ENCODE data around the gene CHAF1A.

CHAF1A gene

DNA sequence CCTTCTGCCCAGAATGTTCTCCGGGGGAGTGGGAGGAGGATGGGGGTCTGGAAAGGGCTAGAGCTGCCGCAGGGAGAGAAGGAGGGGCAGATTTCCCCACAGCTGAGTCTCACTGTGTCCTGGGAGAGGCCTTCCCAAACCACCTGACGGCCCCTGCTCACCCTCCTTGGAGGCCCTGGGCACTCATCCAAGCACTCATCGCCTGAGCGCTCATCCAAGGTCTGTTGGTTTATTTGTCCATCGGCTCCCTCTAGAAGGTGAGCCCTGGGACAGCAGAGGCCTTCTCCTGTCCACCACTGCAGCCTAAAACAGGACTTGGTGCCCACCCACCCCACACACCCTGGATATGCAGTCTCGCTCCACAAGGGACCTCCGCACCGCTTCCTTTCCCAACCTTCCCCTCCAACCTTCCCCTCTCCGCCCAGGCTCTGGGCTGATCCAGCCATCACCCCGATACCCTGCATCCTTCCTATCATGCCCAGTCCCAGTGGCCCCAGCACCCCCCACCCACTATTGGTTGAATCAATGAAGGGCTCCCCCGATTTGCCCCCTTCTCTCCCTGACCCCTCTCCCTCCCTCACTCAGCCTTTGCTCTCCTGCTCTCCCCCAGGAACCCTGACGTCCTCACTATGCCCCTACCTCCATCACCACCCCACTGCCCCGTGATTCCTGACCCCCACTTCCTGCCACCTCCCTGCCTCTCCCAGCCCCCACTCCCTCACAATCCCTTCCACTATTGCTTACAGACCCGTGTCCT is 53.5 kb downstream of the CHAF1A start:
- Histone ChIP-seq H3K9me3 (ENCODE audit: low read depth, low read length) (no peaks in the 10 kb centered on the region), H3K9ac (ENCODE audit: insufficient read length) (no peak overlapping the region), H3K36me3 (ENCODE audit: insufficient read depth, low read length) (peaks cover 10% of the 10 kb centered on the region; the same call in 1 of the 2 replicates), H3K4me3 (peak overlapping the region; percentile 84; the same call in 1 of the 2 replicates), H3K27ac (no peak overlapping the region)
- no peak for TF ChIP-seq EZH2 (IDR thresholded peaks at IDR 0.05)
- TF ChIP-seq FOXP2 (optimal IDR thresholded peaks at IDR 0.05; ENCODE audit: control extremely low read depth, extremely low read length, insufficient read depth), result no peak
- no peak for TF ChIP-seq POLR2AphosphoS5 (IDR thresholded peaks at IDR 0.05; ENCODE audit: borderline replicate concordance, low read depth, low read length)
- DNase-seq (ENCODE audit: low read depth, low spot score), result no peak

DNA sequence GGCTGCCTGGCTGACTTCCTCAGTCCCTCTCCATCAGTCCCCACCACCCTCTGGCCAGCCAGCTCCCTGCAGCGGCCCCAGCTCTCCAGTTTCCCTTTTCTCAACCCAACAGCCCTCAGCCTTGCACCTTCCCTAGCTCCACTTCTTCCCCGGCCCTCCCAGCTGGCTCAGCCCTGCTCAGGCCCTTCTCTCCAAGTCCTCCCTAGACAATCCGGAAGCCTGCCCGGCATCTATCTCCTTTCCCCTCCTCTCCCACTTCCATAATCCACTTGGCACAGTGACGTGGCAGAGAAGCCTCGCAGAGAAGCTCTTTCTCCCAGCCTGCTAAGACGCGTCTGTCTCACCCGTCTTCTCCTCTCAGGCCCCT is 54.0 kb downstream of the CHAF1A start:
- TF ChIP-seq FOXP2 (optimal IDR thresholded peaks at IDR 0.05; ENCODE audit: control extremely low read depth, extremely low read length, insufficient read depth), result no peak
- TF ChIP-seq EZH2 (IDR thresholded peaks at IDR 0.05), result no peak
- TF ChIP-seq POLR2AphosphoS5 (IDR thresholded peaks at IDR 0.05; ENCODE audit: borderline replicate concordance, low read depth, low read length), result no peak
- Histone ChIP-seq H3K4me3 (peak overlapping the region; percentile 84), H3K9me3 (ENCODE audit: low read depth, low read length) (no peaks in the 10 kb centered on the region), H3K27ac (no peak overlapping the region), H3K9ac (ENCODE audit: insufficient read length) (peak overlapping the region; percentile 67), H3K36me3 (ENCODE audit: insufficient read depth, low read length) (peaks cover 10% of the 10 kb centered on the region; the same call in 1 of the 2 replicates)
- DNase-seq (ENCODE audit: low read depth, low spot score), result no peak

DNA sequence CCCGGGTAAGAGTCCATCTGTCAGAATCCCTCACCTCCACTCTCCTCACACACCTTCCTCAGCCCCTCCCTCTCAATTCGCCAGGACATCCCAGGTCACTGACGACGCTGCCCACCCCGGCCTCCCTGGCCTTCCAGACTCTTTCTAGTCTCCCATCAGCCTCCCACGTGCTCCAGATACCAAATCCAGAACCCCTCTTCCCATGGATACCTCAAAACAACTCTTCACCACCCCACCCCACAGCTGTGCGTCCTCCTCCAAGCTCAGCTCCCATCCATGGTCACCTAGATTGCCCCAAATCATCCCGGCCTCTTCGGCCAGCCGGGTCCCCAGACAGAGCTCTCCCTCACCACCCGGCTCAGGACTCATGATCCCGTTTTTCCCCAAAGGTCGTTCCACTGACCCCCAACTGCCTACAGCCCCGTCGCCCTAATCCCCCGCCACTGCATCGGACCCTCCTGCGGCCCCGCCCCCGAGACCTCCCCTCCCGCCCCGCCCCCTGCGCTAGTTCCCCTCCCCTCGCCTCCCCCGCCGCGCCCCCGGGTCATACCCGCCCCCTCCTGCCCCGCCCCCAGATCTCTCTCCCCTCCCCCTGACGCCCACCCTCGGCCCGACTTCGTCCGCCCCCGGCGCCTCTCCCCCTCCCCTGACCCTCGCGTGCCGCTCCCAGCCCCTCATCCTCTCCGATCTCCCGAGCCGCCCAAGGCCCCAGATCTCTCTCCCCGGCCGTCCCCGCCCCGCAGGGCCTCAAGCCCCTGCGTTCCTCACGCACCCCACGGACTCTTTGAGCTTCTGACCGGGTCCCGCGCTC is 54.6 kb downstream of the CHAF1A start:
- Histone ChIP-seq H3K9me3 (ENCODE audit: low read depth, low read length) (no peaks in the 10 kb centered on the region), H3K36me3 (ENCODE audit: insufficient read depth, low read length) (peaks cover 10% of the 10 kb centered on the region; the same call in 1 of the 2 replicates), H3K27ac (peak overlapping the region; percentile 86; the same call in 1 of the 2 replicates), H3K4me3 (peak overlapping the region; percentile 84), H3K9ac (ENCODE audit: insufficient read length) (peak overlapping the region; percentile 90)
- TF ChIP-seq EZH2 (IDR thresholded peaks at IDR 0.05), result no peak
- TF ChIP-seq POLR2AphosphoS5 (IDR thresholded peaks at IDR 0.05; ENCODE audit: borderline replicate concordance, low read depth, low read length), result no peak
- TF ChIP-seq FOXP2 (optimal IDR thresholded peaks at IDR 0.05; ENCODE audit: control extremely low read depth, extremely low read length, insufficient read depth), result no peak
- DNase-seq (ENCODE audit: low read depth, low spot score), result no peak

DNA sequence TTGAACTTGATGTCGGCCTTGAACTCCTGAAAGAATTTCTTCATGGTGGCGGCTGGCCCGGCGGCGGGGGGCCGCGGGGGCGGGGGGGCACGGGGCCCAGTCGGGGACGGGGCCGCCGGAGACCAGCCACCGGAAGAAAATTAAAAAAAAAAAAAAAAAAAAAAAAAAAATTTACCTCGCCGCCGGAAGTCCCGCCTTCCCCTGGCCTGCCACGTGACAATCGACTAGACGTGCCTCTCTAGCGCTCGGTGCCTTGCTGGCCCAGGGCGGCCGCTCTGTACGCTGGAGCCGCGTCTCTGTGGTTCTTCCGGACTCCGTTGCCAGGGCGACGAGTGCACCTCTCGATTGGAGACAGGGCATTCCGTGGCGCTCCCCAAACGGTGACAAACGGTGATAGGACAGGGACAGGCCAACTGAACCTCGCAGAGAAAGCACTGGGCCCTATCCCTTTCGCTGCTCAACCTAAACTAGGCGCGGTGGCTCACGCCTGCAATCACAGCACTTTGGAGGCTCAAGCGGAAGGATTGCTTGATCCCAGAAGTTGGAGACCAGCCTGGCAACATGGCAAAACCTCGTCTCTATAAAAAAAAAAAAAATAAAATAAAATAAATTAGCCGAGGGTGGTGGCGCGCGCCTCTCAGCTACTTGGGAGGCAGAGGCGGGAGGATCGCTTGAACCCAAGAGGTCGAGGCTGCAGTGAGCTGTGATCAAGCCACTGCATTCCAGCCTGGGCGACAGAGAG is 55.4 kb downstream of the CHAF1A start, which contains the start of gene UBXN6:
Gene UBXN6 (minus strand): TSS at position 141 of the 742 bp plus-strand sequence. CDS start 97 bp downstream, at position 44.
- H3K36me3 ChIP-seq (ENCODE audit: insufficient read depth, low read length), result peaks cover 4% of the 10 kb centered on the region; the same call in 1 of the 2 replicates
- H3K27ac ChIP-seq, result peak within 1 kb of the TSS; percentile 86; the same call in 1 of the 2 replicates

DNA sequence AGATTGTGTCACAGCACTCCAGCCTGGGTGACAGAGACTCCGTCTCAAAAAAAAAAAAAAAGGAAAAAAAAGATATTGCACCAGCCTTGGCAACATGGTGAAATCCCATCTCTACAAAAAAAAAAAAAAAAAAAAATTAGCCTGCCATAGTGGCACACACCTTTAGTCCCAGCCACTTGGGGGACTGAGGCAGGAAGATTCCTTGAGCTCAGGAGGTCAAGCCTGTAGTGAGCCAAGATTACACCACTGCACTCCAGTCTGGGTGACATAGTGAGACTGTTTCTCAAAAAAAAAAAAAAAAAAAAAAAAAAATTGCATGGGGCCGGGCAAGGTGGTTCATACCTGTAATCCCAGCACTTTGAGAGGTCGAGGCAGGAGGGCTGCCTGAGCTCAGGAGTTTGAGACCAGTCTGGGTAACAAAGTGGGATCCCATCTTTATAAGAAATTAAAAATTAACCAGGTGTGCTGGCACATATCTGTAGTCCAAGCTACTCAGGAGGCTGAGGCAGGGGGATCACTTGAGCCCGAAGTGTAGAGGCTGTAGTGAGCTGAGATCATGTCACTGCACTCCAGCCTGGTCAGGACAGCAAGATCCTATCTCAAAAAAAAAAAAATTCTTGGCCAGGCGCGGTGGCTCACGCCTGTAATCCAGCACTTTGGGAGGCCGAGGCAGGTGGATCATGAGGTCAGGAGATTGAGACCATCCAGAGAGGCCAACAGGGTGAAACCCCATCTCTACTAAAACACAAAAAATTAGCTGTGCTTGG is 62.6 kb downstream of the CHAF1A start:
- no peak overlapping the region for H3K9ac ChIP-seq (ENCODE audit: insufficient read length)
- H3K4me3 ChIP-seq, result no peak overlapping the region
- DNase-seq (ENCODE audit: low read depth, low spot score), result no peak
- H3K9me3 ChIP-seq (ENCODE audit: low read depth, low read length), result no peaks in the 10 kb centered on the region
- no peak for TF ChIP-seq POLR2AphosphoS5 (IDR thresholded peaks at IDR 0.05; ENCODE audit: borderline replicate concordance, low read depth, low read length)
- no peak for TF ChIP-seq EZH2 (IDR thresholded peaks at IDR 0.05)
- TF ChIP-seq FOXP2 (optimal IDR thresholded peaks at IDR 0.05; ENCODE audit: control extremely low read depth, extremely low read length, insufficient read depth), result no peak
- H3K27ac ChIP-seq, result no peak overlapping the region
- no peaks in the 10 kb centered on the region for H3K36me3 ChIP-seq (ENCODE audit: insufficient read depth, low read length)

More for the DNA sequence above, 55.4 kb downstream of the CHAF1A start, which contains the start of gene UBXN6:
- peak within 1 kb of the TSS; percentile 84 for H3K4me3 ChIP-seq
- peak within 1 kb of the TSS; percentile 90 for H3K9ac ChIP-seq (ENCODE audit: insufficient read length)
- no peaks in the 10 kb centered on the region for H3K9me3 ChIP-seq (ENCODE audit: low read depth, low read length)
- peak; percentile 89 for DNase-seq (ENCODE audit: low read depth, low spot score)
- TF ChIP-seq EZH2 (IDR thresholded peaks at IDR 0.05), result no peak
- no peak; the same call in 1 of the 2 replicates for TF ChIP-seq POLR2AphosphoS5 (IDR thresholded peaks at IDR 0.05; ENCODE audit: borderline replicate concordance, low read depth, low read length)
- TF ChIP-seq FOXP2 (optimal IDR thresholded peaks at IDR 0.05; ENCODE audit: control extremely low read depth, extremely low read length, insufficient read depth), result peak; percentile 80

DNA sequence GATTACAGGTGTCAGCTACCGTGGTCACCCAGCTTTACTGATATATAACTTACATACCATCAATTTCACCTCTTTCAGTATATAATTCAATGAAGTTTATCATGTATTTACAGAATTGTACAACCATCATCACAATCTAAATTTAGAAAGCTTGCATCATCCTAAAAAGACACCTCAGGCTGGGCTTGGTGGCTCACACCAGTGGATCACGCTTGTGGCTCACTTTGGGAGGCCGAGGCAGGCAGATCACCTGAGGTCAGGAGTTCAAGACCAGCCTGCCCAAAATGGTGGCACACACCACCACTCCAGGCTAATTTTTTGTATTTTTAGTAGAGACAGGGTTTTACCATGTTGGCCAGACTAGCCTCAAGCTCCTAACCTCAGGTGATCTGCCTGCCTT is 65.4 kb downstream of the CHAF1A start:
- H3K9ac ChIP-seq (ENCODE audit: insufficient read length), result no peak overlapping the region
- no peak overlapping the region for H3K4me3 ChIP-seq
- no peak overlapping the region for H3K27ac ChIP-seq
- no peaks in the 10 kb centered on the region for H3K9me3 ChIP-seq (ENCODE audit: low read depth, low read length)
- TF ChIP-seq POLR2AphosphoS5 (IDR thresholded peaks at IDR 0.05; ENCODE audit: borderline replicate concordance, low read depth, low read length) (no peak), FOXP2 (optimal IDR thresholded peaks at IDR 0.05; ENCODE audit: control extremely low read depth, extremely low read length, insufficient read depth) (no peak), EZH2 (IDR thresholded peaks at IDR 0.05) (no peak)
- H3K36me3 ChIP-seq (ENCODE audit: insufficient read depth, low read length), result no peaks in the 10 kb centered on the region
- no peak for DNase-seq (ENCODE audit: low read depth, low spot score)
